H1 (cell line): ENCODE results near the gene ACHE. TPM values are rescaled to one million over a fixed set of nuclear protein-coding genes. Genes with fewer than 3 reads are reported as not detected.
A peak's percentile ranks its signal among the peaks of the same experiment; 100 is the strongest.

Experiments
- CTCF ChIA-PET: fragments of 300-600 bp; sonication (Branson Sonifier 250); formaldehyde crosslinking; loops from one replicate; lab custom pipeline; 2021; ENCODE audit not compliant: partially characterized antibody; lab: Charles Lee
- POLR2A ChIA-PET: fragments of 300-600 bp; sonication (Branson Sonifier 250); formaldehyde crosslinking; loops from one replicate; lab custom pipeline; 2021; ENCODE audit warnings: inconsistent platforms; ENCODE audit not compliant: partially characterized antibody; lab: Charles Lee
- DNase-seq, 2 experiments: peaks; one replicate each; pipeline versions ENCODE4 v3.0.0 to v3.0.0-alpha.2; 2010 to 2022; ENCODE audit warnings: low spot score in 2 of 2, low read depth in 1 of 2, mixed read lengths in 1 of 2
- FAIRE-seq: peaks from 2 replicates; lab custom pipeline; 2011; peaks lifted over from hg19 to GRCh38; lab: Jason Lieb, UNC
- H2AFZ ChIP-seq: 2 replicates; pipeline ENCODE4 v1.8.1; 2012; ENCODE audit warnings: low read length, inconsistent platforms
- H2AK5ac ChIP-seq: 2 replicates; pipeline ENCODE4 v1.6.1; 2013; ENCODE audit warnings: low read depth, low read length
- H2BK120ac ChIP-seq: replicated peaks from 2 replicates; pipeline ENCODE3; 2013; ENCODE audit warnings: low read depth, low read length, inconsistent platforms
- H2BK12ac ChIP-seq: 2 replicates; pipeline ENCODE4 v1.6.1; 2013; ENCODE audit warnings: low read depth, low read length
- H2BK15ac ChIP-seq: 2 replicates; pipeline ENCODE4 v1.6.1; 2013; ENCODE audit warnings: low read length
- H2BK20ac ChIP-seq: 2 replicates; pipeline ENCODE4 v1.6.1; 2013; ENCODE audit warnings: low read length
- H2BK5ac ChIP-seq: 2 replicates; pipeline ENCODE4 v1.6.1; 2013; ENCODE audit warnings: low read depth, low read length
- H3K14ac ChIP-seq: 2 replicates; pipeline ENCODE4 v1.6.1; 2013; ENCODE audit warnings: inconsistent platforms; ENCODE audit not compliant: insufficient read length
- H3K18ac ChIP-seq: 2 replicates; pipeline ENCODE4 v1.6.1; 2013; ENCODE audit warnings: low read length; ENCODE audit errors: extremely low read depth
- H3K23ac ChIP-seq: 2 replicates; pipeline ENCODE4 v1.6.1; 2013; ENCODE audit warnings: inconsistent platforms; ENCODE audit not compliant: insufficient read length
- H3K23me2 ChIP-seq: 2 replicates; pipeline ENCODE4 v1.6.1; 2013; ENCODE audit warnings: low read depth, low read length
- H3K27ac ChIP-seq: 2 replicates; pipeline ENCODE4 v1.6.1; 2011; ENCODE audit warnings: low read depth, low read length, inconsistent platforms
- H3K27me3 ChIP-seq, 4 experiments: replicated peaks in 1 of 4; 1 replicate in 1 of 4; 2 replicates in 3 of 4; pipeline versions ENCODE4 v1.6.1 to v1.8.1; 2011 to 2013; ENCODE audit warnings: low read length in 3 of 4, mild to moderate bottlenecking in 3 of 4, inconsistent platforms in 2 of 4, mixed read lengths in 2 of 4, moderate library complexity in 1 of 4; ENCODE audit not compliant: control insufficient read depth in 3 of 4, insufficient read depth in 3 of 4; ENCODE audit errors: extremely low read depth in 1 of 4
- H3K36me3 ChIP-seq, 4 experiments: 2 replicates each; pipeline versions ENCODE4 v1.6.1 to v1.8.1; 2011 to 2013; ENCODE audit warnings: mild to moderate bottlenecking in 4 of 4, low read length in 3 of 4, moderate library complexity in 2 of 4, control low read depth in 1 of 4, inconsistent platforms in 1 of 4; ENCODE audit not compliant: insufficient read depth in 4 of 4, control insufficient read depth in 2 of 4
- H3K4ac ChIP-seq: replicated peaks from 2 replicates; pipeline ENCODE3; 2013; ENCODE audit warnings: low read length, low read depth, mixed read lengths, inconsistent platforms; ENCODE audit not compliant: insufficient read length
- H3K4me1 ChIP-seq, 4 experiments: replicated peaks in 1 of 4; 1 replicate in 1 of 4; 2 replicates in 3 of 4; pipeline versions ENCODE4 v1.6.1 to v1.8.1; 2011 to 2013; ENCODE audit warnings: low read length in 3 of 4, inconsistent platforms in 2 of 4, mixed read lengths in 1 of 4; ENCODE audit not compliant: insufficient read depth in 4 of 4, control insufficient read depth in 3 of 4
- H3K4me2 ChIP-seq, 2 experiments: 2 replicates each; pipeline versions ENCODE4 v1.6.1 to v1.8.1; 2011 to 2013; ENCODE audit warnings: low read depth in 2 of 2, low read length in 2 of 2, control low read depth in 1 of 2, inconsistent platforms in 1 of 2, mild to moderate bottlenecking in 1 of 2; ENCODE audit not compliant: insufficient read depth in 1 of 2
- H3K4me3 ChIP-seq, 4 experiments: fragments of 200-600, 300-600 bp in 1 of 4; sonication (generic), shearing (Covaris generic), sonication (Bioruptor Twin) in 1 of 4; 2 replicates each; pipeline versions ENCODE4 v1.5.1 to v1.8.1; 2011 to 2016; ENCODE audit warnings: low read length in 4 of 4, low read depth in 3 of 4, control low read depth in 2 of 4, inconsistent platforms in 2 of 4, mild to moderate bottlenecking in 2 of 4, mixed read lengths in 1 of 4, moderate library complexity in 1 of 4; ENCODE audit not compliant: insufficient read depth in 2 of 4; ENCODE audit errors: extremely low read depth in 1 of 4
- H3K56ac ChIP-seq: replicated peaks from 2 replicates; pipeline ENCODE3; 2013; ENCODE audit warnings: low read depth, mild to moderate bottlenecking, mixed read lengths, low read length, inconsistent platforms; ENCODE audit not compliant: insufficient read length
- H3K79me1 ChIP-seq: 2 replicates; pipeline ENCODE4 v1.6.1; 2013; ENCODE audit warnings: low read depth, low read length, control low read depth
- H3K79me2 ChIP-seq, 2 experiments: 2 replicates each; pipeline versions ENCODE4 v1.6.1 to v1.8.1; 2012 to 2013; ENCODE audit warnings: low read length in 2 of 2, mild to moderate bottlenecking in 2 of 2, inconsistent platforms in 1 of 2; ENCODE audit not compliant: insufficient read depth in 2 of 2, control insufficient read depth in 1 of 2
- H3K9ac ChIP-seq, 4 experiments: replicated peaks in 1 of 4; 1 replicate in 1 of 4; 2 replicates in 3 of 4; pipeline versions ENCODE4 v1.6.1 to v1.8.1; 2011 to 2013; ENCODE audit warnings: low read depth in 3 of 4, low read length in 3 of 4, control low read depth in 2 of 4, mild to moderate bottlenecking in 2 of 4, moderate library complexity in 2 of 4, inconsistent platforms in 1 of 4; ENCODE audit errors: extremely low read depth in 1 of 4
- H3K9me3 ChIP-seq, 2 experiments: 2 replicates each; pipeline versions ENCODE4 v1.6.1 to v1.8.1; 2012 to 2013; ENCODE audit warnings: mild to moderate bottlenecking in 2 of 2, moderate library complexity in 2 of 2, control low read depth in 1 of 2, inconsistent platforms in 1 of 2, low read depth in 1 of 2, low read length in 1 of 2, mixed read lengths in 1 of 2; ENCODE audit not compliant: insufficient read depth in 2 of 2
- H4K20me1 ChIP-seq, 2 experiments: replicated peaks in 1 of 2; 2 replicates each; pipeline versions ENCODE3 to v1.8.1; 2011 to 2013; ENCODE audit warnings: inconsistent platforms in 2 of 2, low read length in 2 of 2, mild to moderate bottlenecking in 1 of 2; ENCODE audit not compliant: insufficient read depth in 2 of 2, control insufficient read depth in 1 of 2
- H4K5ac ChIP-seq: 2 replicates; pipeline ENCODE4 v1.6.1; 2013; ENCODE audit warnings: low read length, low read depth, mixed read lengths, inconsistent platforms; ENCODE audit not compliant: insufficient read length
- H4K8ac ChIP-seq: 2 replicates; pipeline ENCODE4 v1.8.0; 2013; ENCODE audit warnings: mild to moderate bottlenecking, moderate library complexity, low read length, inconsistent platforms; ENCODE audit not compliant: insufficient read depth; ENCODE audit errors: extremely low read depth
- H4K91ac ChIP-seq: replicated peaks from 2 replicates; pipeline ENCODE3; 2013; ENCODE audit warnings: low read length, mixed read lengths, inconsistent platforms; ENCODE audit not compliant: insufficient read length
- BACH1 ChIP-seq: IDR thresholded peaks from 2 replicates; pipeline ENCODE4 v1.6.1; 2012; ENCODE audit warnings: low read length, improper control_type of control experiment
- CREB1 ChIP-seq: IDR thresholded peaks from 2 replicates; pipeline ENCODE4 v1.6.1; 2012; ENCODE audit warnings: inconsistent platforms
- EZH2 ChIP-seq: fragments of 200-600 bp; sonication (generic); IDR thresholded peaks from 2 replicates; pipeline ENCODE4 v1.7.1; 2012; ENCODE audit warnings: low read depth, mild to moderate bottlenecking, moderate library complexity, low read length, inconsistent platforms; ENCODE audit not compliant: severe bottlenecking
- KDM4A ChIP-seq: IDR thresholded peaks from one replicate; pipeline ENCODE4 v1.7.1; 2012; ENCODE audit warnings: low read depth, mild to moderate bottlenecking, moderate library complexity, low read length, inconsistent platforms; ENCODE audit not compliant: severe bottlenecking
- KDM5A ChIP-seq: fragments of 200-600 bp; IDR thresholded peaks from 2 replicates; pipeline ENCODE4 v1.7.1; 2012; ENCODE audit warnings: mild to moderate bottlenecking, low read length, inconsistent platforms, mixed read lengths
- MAX ChIP-seq: IDR thresholded peaks from 2 replicates; pipeline ENCODE4 v1.6.1; 2012; ENCODE audit warnings: inconsistent platforms
- PHF8 ChIP-seq: fragments of 200-600 bp; sonication (generic); conservative IDR thresholded peaks from 2 replicates; pipeline ENCODE4 v1.7.1; 2012; ENCODE audit warnings: low read depth, mild to moderate bottlenecking, inconsistent platforms, low read length, moderate library complexity
- SP4 ChIP-seq: IDR thresholded peaks from 2 replicates; pipeline ENCODE4 v1.6.1; 2012; ENCODE audit warnings: low read length, inconsistent platforms
- USF2 ChIP-seq: IDR thresholded peaks from 2 replicates; pipeline ENCODE4 v1.6.1; 2011; ENCODE audit warnings: low read length, improper control_type of control experiment
- WGBS, 2 experiments: shearing (Covaris generic) in 1 of 2; methylation state at CpG; one replicate each; pipeline versions ENCODE4 v1.1.6 to v1.1.7; 2013 to 2015; ENCODE audit warnings: low lambda C conversion rate in 2 of 2, mixed read lengths in 2 of 2, inconsistent platforms in 1 of 2, low coverage in 1 of 2, missing lambda C conversion rate in 1 of 2; ENCODE audit not compliant: insufficient replicate concordance in 2 of 2, insufficient coverage in 1 of 2, insufficient read length in 1 of 2; ENCODE audit errors: extremely low coverage in 1 of 2, missing lambda C conversion rate in 1 of 2; 5-methylcytosine and 5-hydroxymethylcytosine counted together
- polyA plus RNA-seq, 7 experiments: library from polyadenylated mRNA; depleted of rRNA in 3 of 7; stranded (reverse) in 5 of 7; unstranded in 2 of 7; fragments of >200 nt in 5 of 7; fragments of 200-250 nt in 2 of 7; gene quantifications; 1 replicate in 5 of 7; 2 replicates in 1 of 7; 4 replicates in 1 of 7; pipeline versions ENCODE4 v1.2.1 to v1.2.3, GENCODE V29; 2011 to 2013; ENCODE audit warnings: missing spikeins in 2 of 7, mixed read lengths in 2 of 7
- total RNA-seq: library from RNA; stranded (reverse); fragmentation: NEBNext Ultra II Directional; extraction: Animal tissue kit (Norgen Biotek cat#: 25700); gene quantifications from 2 replicates; pipeline ENCODE4 v1.2.1, GENCODE V29; 2021

The ACHE gene
- total and polyA plus RNA-seq, 2 of the 8 experiments (the other 6 are each of a cell fraction or from before 2014, with no cell fraction given), result 1.4 to 4.3 TPM

- Histone ChIP-seq H4K5ac (no peak overlapping the region), H3K9ac (no peak overlapping the region), H3K14ac (no peak overlapping the region), H3K4me1 (peaks cover 0 to 19% (median 11%) of the 10 kb centered on the region in 4 experiments; a peak in 6 of 7 replicates), H3K27ac (no peak overlapping the region), H2AFZ (no peak overlapping the region), H2BK20ac (no peak overlapping the region), H2BK120ac (no peak overlapping the region), H4K8ac (no peak overlapping the region), H2AK5ac (no peak overlapping the region; the same call in 1 of the 2 replicates), H3K18ac (no peak overlapping the region), H3K9me3 (no peaks in the 10 kb centered on the region), H3K4ac (no peak overlapping the region), H3K79me1 (peaks cover 4% of the 10 kb centered on the region; the same call in 1 of the 2 replicates), H3K23ac (no peak overlapping the region), H3K23me2 (peaks cover 20% of the 10 kb centered on the region; the same call in 1 of the 2 replicates), H3K56ac (no peak overlapping the region), H3K4me3 (no peak overlapping the region), H4K20me1 (peaks cover 7 to 13% of the 10 kb centered on the region in 2 experiments), H2BK12ac (peak overlapping the region; percentile 55; the same call in 1 of the 2 replicates), H4K91ac (peak overlapping the region; percentile 54), H3K27me3 (peaks cover 15 to 35% (median 19%) of the 10 kb centered on the region in 4 experiments), H2BK15ac (0 out of 2 replicates have a peak overlapping the region, but pooled peaks have one; percentile 6), H3K4me2 (no peak overlapping the region), H3K79me2 (peaks cover 0 to 12% of the 10 kb centered on the region in 2 experiments; a peak in 2 of 4 replicates), H2BK5ac (peak overlapping the region; percentile 71; the same call in 1 of the 2 replicates), H3K36me3 (peaks cover 0 to 13% (median 5%) of the 10 kb centered on the region in 4 experiments; a peak in 3 of 8 replicates)
- 91% methylated on average over 40 of the region's 44 CpGs; no CpG with 5 or more reads in 1 of the 2 experiments for WGBS, 2 experiments
- no peak for DNase-seq
- FAIRE-seq, result no peak
- POLR2A ChIA-PET, result interaction anchor here (0.8 to 3.3 kb wide), 4 partner anchors 18 to 192 kb away, joined by 3 to 15 read pairs (median 6); partner anchors contain the start of gene SRRT
- CTCF ChIA-PET, result interaction anchor here (0.7 to 2.9 kb wide), 5 partner anchors 127 to 245 kb away, joined by 3 to 21 read pairs (median 5); partner anchors contain the start of genes MUC17 and POP7
- TF ChIP-seq KDM4A (no peak), BACH1 (no peak), CREB1 (no peak), SP4 (no peak), USF2 (no peak), MAX (no peak), EZH2 (no peak), KDM5A (no peak), PHF8 (no peak)
These were observed 3.0 kb downstream of the ACHE start for GRCh38 chr7:100892364-100893317.
